Measurements from ENCODE around the gene ZNF462. TPM values are rescaled to one million over a fixed set of nuclear protein-coding genes. Genes with fewer than 3 reads are reported as not detected.

The ZNF462 gene
- total and polyA plus RNA-seq, 2 of the 13 experiments (the other 11 are each of a cell fraction or from before 2014, with no cell fraction given) = not detected

DNA sequence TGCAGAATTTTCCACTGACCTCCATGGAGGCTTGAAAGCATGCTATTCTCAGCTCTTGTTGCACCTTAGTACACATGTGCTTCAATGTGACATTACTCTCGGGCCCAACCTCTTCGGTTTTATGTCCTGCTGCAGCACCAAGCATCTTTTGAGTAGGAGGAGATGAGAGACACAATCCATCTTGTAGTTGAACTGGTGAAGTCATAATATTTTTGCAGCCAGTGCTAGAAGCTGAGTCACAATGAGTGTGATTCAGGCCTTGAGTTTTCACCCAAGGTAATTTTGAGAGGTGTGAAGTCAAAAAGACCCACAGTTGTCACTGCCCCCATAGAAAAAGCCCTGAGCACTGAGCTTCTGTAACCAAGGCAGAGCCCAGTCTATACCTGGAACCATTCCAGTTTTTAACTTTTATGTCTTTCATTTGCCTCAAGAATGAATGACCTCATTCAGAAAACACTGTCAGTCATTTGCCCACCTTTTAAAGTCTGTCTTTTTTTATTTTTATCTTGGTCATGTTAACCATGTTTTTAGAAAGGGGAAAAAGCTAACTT is 117.7 kb downstream of the ZNF462 start:
- in situ Hi-C loops (cut with HindIII; ENCODE audit: extremely low pct_ligation_motif_present, low pct_unique_long_range_greater_than_20kb) (no loop called here), intact Hi-C loops (cut with micrococcal nuclease; ENCODE audit: unreplicated experiment) (no loop called here)
- DNase-seq (ENCODE audit: low spot score) = no peak
- CTCF ChIA-PET (ENCODE audit: low intra/inter-chr PET ratio, low total read pairs) = no interaction called here
- H4K20me1 ChIP-seq (ENCODE audit: insufficient read depth, low read length) = no peaks in the 10 kb centered on the region
- peaks cover 0 to 8% of the 10 kb centered on the region in 2 experiments; a peak in 1 of 5 replicates for H3K27me3 ChIP-seq (ENCODE audit: control insufficient read depth in 1 of 2, insufficient read depth in 2 of 2, low read length in 2 of 2)
- 0% methylated on average over 2 of the region's 2 CpGs for WGBS (ENCODE audit: low lambda C conversion rate)
- no peaks in the 10 kb centered on the region for H3K36me3 ChIP-seq (replicated peaks in 1 of 2; ENCODE audit: control insufficient read depth in 1 of 2, insufficient read depth in 2 of 2, low read length in 2 of 2)
- H2AFZ ChIP-seq (ENCODE audit: low read length) = no peak overlapping the region
- BruUV-seq (replicated peaks) = no TSS peak
- H3K4me1 ChIP-seq (ENCODE audit: insufficient read depth, low read length) = no peaks in the 10 kb centered on the region
- no peak overlapping the region for H3K9ac ChIP-seq (ENCODE audit: insufficient read depth, low read depth, low read length)
- no peak overlapping the region for H3K4me2 ChIP-seq (ENCODE audit: low read depth, low read length)
- H3K27ac ChIP-seq (ENCODE audit: extremely low read length, insufficient read depth, low read length) = no peak overlapping the region
- H3K9me3 ChIP-seq (ENCODE audit: low read length) = no peaks in the 10 kb centered on the region
- H3K4me3 ChIP-seq (replicated peaks in 1 of 3; ENCODE audit: insufficient read depth in 1 of 3, low read depth in 2 of 3, low read length in 3 of 3) = no peak overlapping the region
- no peak for ATAC-seq
- H3K79me2 ChIP-seq (ENCODE audit: insufficient read depth, low read length) = no peaks in the 10 kb centered on the region
- POLR2A ChIA-PET = no interaction called here
- FAIRE-seq = no peak
- no peak for TF ChIP-seq ZNF883 (CRISPR knock-in tag; IDR thresholded peaks at IDR 0.05; ENCODE audit: not compliant biosample characterization)
- TF ChIP-seq HINFP (CRISPR knock-in tag; IDR thresholded peaks at IDR 0.05; ENCODE audit: low read depth) = no peak
- TF ChIP-seq ZNF782 (CRISPR knock-in tag; IDR thresholded peaks at IDR 0.05; ENCODE audit: borderline replicate concordance) = no peak
- TF ChIP-seq MYC (CRISPR knock-in tag; IDR thresholded peaks at IDR 0.05; ENCODE audit: borderline replicate concordance) = no peak
- TF ChIP-seq, protein P1, sequence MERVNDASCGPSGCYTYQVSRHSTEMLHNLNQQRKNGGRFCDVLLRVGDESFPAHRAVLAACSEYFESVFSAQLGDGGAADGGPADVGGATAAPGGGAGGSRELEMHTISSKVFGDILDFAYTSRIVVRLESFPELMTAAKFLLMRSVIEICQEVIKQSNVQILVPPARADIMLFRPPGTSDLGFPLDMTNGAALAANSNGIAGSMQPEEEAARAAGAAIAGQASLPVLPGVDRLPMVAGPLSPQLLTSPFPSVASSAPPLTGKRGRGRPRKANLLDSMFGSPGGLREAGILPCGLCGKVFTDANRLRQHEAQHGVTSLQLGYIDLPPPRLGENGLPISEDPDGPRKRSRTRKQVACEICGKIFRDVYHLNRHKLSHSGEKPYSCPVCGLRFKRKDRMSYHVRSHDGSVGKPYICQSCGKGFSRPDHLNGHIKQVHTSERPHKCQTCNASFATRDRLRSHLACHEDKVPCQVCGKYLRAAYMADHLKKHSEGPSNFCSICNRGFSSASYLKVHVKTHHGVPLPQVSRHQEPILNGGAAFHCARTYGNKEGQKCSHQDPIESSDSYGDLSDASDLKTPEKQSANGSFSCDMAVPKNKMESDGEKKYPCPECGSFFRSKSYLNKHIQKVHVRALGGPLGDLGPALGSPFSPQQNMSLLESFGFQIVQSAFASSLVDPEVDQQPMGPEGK (CRISPR knock-in tag; IDR thresholded peaks at IDR 0.05) = no peak
- TF ChIP-seq CCAR2 (optimal IDR thresholded peaks at IDR 0.05; ENCODE audit: low read depth, low read length) = no peak
- TF ChIP-seq BORCS8-MEF2B (CRISPR knock-in tag; IDR thresholded peaks at IDR 0.05) = no peak
- no peak for TF ChIP-seq JUN (CRISPR knock-in tag; IDR thresholded peaks at IDR 0.05)
- TF ChIP-seq SAP130 (CRISPR knock-in tag; IDR thresholded peaks at IDR 0.05; ENCODE audit: low read depth) = no peak
- TF ChIP-seq, protein P2, sequence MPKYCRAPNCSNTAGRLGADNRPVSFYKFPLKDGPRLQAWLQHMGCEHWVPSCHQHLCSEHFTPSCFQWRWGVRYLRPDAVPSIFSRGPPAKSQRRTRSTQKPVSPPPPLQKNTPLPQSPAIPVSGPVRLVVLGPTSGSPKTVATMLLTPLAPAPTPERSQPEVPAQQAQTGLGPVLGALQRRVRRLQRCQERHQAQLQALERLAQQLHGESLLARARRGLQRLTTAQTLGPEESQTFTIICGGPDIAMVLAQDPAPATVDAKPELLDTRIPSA (CRISPR knock-in tag; IDR thresholded peaks at IDR 0.05; ENCODE audit: borderline replicate concordance) = no peak
- TF ChIP-seq ZNF318 (CRISPR knock-in tag; IDR thresholded peaks at IDR 0.05) = no peak
- no peak for TF ChIP-seq JUNB (CRISPR knock-in tag; IDR thresholded peaks at IDR 0.05; ENCODE audit: borderline replicate concordance)
